ENCODE measurements around the gene MICAL3.

Gene MICAL3

DNA sequence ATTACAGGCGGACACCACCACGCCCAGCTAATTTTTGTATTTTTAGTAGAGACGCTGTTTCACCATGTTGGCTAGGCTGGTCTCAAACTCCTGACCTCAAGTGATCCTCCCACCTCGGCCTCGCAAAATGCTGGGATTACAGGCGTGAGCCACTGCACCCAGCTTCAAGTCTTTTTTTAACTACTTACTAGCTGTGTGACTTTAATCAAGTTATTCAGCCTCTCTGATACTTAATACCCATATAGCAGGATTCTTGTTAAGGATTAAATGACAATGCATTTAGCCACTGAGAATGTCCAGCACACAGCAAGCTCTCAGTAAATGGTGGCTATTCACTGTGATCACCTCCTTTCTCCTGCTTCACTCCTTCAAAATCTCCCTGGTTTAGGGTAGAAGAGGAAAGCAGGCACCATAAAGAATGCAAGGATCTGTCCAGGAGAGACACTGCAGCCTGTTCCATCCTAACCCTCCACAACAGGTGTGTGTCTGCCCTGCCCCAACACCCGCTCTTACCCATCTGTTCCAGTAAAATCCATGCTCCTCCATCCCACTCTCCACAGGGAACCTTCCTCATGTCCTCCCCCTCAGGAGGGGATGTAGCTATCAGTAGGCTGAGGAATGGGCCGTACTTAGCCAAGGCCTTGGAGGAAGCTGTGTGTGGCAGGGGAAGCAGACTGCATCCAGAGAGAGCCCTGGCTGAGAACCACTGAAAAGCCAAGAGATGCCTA is 69.3 kb downstream of the MICAL3 start:
- no peak for DNase-seq (ENCODE audit: low spot score)

DNA sequence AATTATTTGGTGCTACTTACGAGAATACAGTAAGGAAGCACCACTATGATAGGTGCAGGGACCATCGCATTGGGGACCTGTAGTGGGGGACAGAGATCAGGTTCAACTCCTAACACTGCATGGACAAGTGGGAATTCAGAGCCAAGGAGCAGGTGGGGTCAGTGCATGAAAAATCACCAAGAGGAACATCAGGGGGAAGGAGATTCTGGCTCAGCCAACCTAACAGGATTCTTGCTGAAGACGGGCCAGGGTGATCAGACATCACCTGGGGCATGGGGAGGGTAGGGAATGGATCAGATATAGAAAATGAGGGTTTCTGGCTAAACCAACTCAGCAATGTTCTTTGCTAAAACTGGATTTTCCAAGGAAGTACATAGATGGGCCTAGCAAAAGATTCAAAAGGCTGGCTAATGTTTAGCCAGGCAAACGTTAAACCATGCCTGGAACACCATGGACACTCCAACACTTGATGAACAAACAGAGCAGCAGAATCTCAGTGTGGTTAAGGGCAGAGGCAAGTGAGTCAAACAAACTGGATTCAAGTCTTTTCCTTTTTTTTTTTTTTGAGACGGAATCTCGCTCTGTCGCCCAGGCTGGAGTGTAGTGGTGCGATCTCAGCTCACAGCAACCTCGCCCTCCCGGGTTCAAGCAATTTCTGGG is 70.0 kb downstream of the MICAL3 start:
- DNase-seq (ENCODE audit: low spot score): no peak

DNA sequence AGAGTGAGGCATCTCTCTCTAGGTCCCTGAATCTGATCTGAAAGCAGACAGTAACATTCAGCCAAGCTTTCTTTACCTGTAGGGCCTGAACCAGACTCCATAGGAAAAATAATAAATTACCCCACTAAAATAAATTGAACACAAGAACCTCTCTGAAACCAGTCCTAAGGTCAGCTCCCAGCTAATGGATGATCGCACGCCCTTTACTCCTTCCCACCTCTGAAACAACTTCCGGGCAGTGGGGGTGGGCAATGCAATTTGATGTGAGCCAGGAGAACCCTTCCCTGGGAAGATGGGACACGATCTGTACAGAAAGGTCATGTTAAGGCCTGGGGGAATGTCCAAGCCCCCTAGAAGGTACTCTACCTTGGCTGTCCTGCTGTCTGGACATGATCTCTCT is 71.2 kb downstream of the MICAL3 start:
- DNase-seq (ENCODE audit: low spot score): no peak

GRCh38 chr22:17952273-17952801 is 72.0 kb downstream of the MICAL3 start:
- DNase-seq (ENCODE audit: low spot score): no peak

GRCh38 chr22:17951315-17951714 is 73.0 kb downstream of the MICAL3 start:
- no peak for DNase-seq (ENCODE audit: low spot score)

- no peak for DNase-seq (ENCODE audit: low spot score)
Measured at GRCh38 chr22:17950651-17951214, 73.6 kb downstream of the MICAL3 start.

GRCh38 chr22:17949642-17950473 is 74.5 kb downstream of the MICAL3 start:
- no peak for DNase-seq (ENCODE audit: low spot score)

DNA sequence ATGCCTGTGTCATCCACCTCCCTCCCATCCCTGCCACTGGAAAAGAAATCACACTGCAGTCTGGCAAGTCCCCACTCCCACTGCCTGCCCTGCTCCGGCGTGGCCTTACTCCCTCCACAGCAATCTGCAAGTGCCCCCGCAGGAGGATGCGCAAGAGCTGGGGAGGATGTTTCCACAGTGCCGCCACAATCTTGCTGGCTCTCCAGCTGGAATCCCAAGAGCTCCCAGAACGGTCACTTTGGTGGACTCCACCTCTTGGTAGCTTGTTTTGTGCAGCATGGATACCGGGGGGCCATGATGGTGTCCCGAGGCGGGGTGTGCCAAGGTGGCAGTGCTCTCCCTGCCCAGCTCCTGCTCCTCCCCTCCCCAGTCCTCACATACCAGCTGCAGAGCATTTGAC is 76.3 kb downstream of the MICAL3 start:
- DNase-seq (ENCODE audit: low spot score): no peak

DNA sequence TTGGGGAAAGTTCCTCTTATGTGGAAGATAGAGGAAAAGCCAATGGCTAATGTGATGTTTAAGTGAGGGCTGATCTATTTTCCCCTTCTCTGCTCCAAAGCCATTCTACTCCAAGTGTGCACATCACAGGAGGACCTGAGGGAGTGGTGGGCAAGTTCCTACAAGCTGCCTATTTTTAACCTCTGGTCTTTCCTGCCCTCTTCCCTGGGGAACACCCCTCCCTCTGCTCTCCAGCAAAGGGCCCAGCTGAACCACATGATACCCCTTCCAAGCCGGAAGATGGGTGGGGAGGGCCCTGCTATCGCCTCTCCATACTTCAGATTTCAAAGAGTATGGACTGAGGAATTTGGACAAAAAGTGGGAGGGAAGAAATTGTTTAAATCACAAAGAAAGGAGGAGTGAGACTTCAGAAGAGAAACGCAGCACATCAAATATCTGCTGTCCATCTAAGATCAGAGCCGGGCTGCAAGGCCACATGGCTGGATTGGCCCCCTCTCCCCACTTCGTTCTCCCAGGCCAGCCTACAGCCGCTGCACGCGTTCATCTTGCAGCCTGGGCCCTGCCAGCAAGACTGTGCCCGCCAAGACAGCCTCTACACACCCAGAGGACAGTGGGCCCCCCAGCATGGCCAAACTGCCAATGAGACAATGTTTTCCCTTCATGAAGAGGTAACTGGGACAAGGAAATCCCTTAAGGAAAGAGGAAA is 77.5 kb downstream of the MICAL3 start:
- DNase-seq (ENCODE audit: low spot score): no peak

- no peak for DNase-seq (ENCODE audit: low spot score)
Measured at GRCh38 chr22:17945888-17946648, 78.3 kb downstream of the MICAL3 start.

DNA sequence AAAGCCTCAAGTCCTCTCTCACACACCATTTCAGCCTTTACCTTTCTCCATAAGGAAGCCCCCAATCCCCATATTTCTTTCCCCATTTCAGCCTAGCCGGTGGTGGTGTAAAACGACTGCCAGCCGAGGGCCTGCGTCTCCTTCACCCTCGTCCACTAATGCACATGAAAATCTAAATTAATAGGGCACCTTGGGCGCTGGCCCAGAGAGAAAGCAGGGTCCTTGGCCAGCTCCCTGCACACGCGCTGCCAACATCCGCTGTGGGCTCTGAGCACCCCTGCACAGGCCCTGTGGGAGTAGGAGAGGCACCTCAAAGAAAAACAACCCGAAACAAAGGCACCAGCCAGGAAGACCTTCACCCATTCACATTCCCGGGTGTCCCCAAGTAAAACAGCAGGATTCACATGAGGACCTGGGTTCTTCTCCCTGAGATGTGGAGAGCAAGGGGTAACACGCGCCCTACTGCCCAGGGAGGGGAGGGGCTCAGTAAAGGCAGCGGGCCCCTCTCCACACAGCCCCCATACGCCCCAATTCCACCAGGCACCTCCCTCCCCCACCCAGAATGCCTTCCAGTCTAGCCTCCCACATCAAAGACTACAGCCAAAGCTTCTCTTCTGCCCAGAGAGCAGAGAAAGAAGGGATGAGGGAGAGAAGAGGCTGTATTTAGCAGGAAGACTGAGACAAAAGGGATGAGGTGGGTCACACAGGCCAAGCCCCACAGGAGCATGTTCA is 79.0 kb downstream of the MICAL3 start:
- DNase-seq (ENCODE audit: low spot score): no peak

GRCh38 chr22:17944256-17944655 is 80.1 kb downstream of the MICAL3 start:
- DNase-seq (ENCODE audit: low spot score): no peak

DNA sequence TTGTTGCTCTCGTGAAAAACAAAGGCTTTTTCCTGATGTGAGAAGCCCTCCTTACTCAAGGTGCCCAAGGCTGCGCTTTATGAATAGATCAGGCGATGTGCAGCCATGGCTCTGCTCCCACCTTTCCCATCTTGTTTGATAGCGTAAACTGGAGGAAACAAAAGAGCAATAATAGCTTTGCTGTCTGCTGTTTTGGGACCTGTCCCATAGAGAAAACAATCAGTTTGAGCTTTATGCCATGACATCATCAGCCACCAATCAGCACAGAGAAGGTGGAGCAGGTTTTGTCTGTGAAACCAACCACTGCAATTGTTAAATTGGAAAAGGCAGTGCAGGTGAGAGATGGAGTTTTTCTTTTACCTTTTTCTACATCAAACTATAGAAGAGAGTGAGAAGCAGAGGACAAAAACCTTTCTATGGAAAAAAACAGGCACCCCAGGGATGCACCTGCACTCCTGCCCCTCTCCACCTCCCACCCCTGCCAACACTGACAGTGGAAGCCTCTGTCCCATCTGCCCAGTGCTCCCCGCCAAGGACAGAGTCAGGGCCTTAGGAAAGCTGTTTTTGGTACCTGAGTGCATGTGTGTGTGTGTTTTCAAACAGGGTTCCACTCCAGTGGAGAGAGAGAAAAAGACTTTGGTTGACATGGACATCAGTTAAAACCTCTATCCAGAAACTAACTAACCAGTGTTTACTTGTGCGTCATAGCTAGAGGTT is 80.7 kb downstream of the MICAL3 start:
- no peak for DNase-seq (ENCODE audit: low spot score)

- no peak for DNase-seq (ENCODE audit: low spot score)
Measured at GRCh38 chr22:17942721-17943120, 81.6 kb downstream of the MICAL3 start.

- no peak for DNase-seq (ENCODE audit: low spot score)
Measured at GRCh38 chr22:17941471-17942406, 82.6 kb downstream of the MICAL3 start.

DNA sequence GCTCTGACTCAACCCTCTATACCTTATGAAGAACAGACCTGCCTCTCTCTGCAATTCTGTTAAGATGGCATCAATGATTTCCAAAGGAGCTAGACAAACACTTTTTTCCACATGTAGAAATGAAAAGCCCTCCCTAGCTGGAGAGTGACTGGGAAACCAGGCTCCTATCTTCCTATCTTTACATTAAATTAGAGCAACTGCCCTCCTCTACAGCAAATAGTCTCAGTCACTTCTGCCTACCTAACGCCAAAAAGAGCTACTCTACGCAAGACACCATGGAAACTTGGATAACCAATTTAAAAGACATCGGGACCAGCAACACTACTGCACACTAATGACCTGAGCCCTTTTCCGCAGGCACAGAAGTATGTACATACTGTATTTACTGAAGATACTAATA is 84.8 kb downstream of the MICAL3 start:
- no peak for DNase-seq (ENCODE audit: low spot score)

GRCh38 chr22:17939011-17939410 is 85.3 kb downstream of the MICAL3 start:
- DNase-seq (ENCODE audit: low spot score): no peak

DNA sequence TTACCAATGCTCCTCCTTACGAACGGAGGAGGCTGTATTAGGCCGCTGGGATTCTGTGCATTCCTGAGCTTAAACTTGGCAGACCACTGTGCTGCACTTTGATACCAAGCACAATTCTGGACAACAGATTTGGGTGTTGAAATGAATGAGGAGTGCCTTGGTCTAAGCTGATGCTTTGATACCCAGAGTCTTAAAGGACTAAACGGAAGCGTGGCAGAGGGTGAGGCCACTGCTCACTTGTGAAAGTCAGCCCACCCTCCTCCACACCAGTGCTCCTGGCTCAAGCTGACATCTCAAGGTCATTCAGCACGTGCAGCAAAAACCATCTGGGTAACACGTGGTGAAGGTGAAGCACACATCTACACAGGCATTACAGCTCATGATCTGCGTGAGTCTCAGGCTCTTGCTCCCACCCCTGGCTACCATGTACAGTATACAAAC is 85.9 kb downstream of the MICAL3 start:
- no peak for DNase-seq (ENCODE audit: low spot score)
